ELF-1 (cell line): ENCODE results near the gene IL10RA.
A peak's percentile ranks its signal among the peaks of the same experiment; 100 is the strongest.
"Not testable (repeated sequence)": the region's sequence is repeated elsewhere in the genome, so short reads cannot be mapped to it uniquely, and the experiment has no call there.

Experiments
- DNase-seq: peaks from one replicate; pipeline ENCODE4 v3.0.0-alpha.2; 2016; ENCODE audit warnings: low read depth, low spot score

Gene IL10RA

GRCh38 chr11:117985953-117986887 is at the start of gene IL10RA:
TSS of gene IL10RA (plus strand) at chr11:117986394. CDS start at chr11:117986468, 74 bp downstream.
- DNase-seq = peak; percentile 92

DNA sequence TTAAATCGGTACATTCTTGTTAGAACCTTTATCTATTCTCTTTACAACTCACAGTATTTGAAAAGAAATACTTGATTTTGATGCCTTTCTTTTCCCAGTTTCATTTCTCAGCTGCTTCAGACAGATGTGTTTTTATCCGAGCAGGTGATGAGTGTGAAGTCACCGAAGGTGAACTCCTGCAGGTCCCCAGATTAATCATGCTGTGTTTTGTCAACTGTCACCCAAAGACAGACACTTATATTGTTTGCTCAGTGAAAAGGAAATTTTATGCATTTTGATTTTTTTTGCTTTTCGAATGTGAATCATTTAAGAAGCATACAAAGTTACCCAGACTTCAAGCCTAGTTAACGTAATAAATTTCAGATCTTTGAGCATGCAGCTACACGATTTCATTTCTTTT is 49.2 kb upstream of the IL10RA start:
- DNase-seq = no peak

- no peak for DNase-seq
These were observed 45.5 kb upstream of the IL10RA start for GRCh38 chr11:117940736-117941135.

- DNase-seq = peak; percentile 54
These were observed 45.0 kb upstream of the IL10RA start for GRCh38 chr11:117941163-117941707.

DNA sequence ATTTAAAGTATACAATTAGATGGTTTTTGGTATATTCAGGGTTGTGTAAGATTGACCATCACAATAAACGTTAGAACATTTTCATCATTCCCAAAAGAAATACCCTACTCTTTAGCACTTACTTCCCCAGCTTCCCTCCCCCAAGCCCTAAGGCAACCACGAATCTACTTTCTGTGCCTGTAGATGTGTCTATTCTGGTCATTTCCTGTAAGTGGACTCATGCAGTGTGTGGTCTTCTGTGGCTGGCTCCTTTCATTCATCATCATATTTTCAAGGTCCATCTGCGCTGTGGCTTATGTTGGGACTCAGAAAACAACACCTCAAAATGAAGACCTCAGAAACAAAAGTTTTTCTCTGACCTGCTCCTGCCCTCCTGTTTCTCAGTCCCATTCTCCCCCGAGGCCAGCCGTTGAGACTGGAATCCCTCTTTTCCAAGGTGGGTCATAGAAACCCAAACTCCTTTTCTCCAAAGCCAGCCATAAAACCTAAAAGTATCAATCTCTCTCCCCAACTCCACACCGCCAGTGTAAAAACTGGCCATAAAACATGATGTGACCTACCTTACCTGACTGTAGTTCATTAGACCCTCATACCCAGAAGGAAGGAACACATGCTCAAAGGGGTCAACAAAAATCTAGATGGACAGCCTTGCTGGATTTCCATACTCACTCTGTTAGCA is 44.1 kb upstream of the IL10RA start:
- DNase-seq = no peak

GRCh38 chr11:117944554-117944953 is 41.6 kb upstream of the IL10RA start:
- DNase-seq = no peak

- DNase-seq = no peak
These were observed 41.0 kb upstream of the IL10RA start for GRCh38 chr11:117945047-117945810.

DNA sequence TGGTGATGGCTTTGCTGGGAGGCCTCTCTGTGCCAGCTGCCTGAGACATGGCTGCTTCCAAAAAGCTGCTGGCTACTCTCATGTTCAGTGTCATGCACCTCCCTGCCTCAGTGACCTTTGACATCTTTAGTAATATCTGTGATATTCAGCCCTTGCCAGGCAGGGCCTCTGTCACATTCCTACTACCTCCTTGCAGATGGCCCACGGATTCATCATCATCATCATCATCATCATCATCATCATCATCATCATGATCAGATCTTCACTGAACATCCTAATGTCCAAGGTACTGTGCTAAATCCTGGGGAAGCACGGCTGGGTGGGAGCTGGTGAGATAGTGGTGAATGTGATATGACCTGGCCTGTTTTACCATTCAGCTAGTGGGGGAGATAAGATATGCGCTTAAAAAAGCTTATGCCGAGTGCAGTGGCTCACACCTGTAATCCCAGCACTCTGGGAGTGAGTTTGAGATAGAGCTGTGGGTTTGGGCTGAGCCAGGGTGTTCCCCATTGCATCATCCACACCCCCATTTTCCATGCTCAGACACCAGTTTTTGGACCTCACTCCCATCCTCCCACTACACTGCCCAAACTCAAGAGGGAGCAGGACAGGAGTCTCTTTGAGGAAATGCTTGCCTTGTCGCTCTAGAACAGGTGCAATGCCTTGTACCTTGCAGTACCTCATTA is 39.9 kb upstream of the IL10RA start:
- no peak for DNase-seq

DNA sequence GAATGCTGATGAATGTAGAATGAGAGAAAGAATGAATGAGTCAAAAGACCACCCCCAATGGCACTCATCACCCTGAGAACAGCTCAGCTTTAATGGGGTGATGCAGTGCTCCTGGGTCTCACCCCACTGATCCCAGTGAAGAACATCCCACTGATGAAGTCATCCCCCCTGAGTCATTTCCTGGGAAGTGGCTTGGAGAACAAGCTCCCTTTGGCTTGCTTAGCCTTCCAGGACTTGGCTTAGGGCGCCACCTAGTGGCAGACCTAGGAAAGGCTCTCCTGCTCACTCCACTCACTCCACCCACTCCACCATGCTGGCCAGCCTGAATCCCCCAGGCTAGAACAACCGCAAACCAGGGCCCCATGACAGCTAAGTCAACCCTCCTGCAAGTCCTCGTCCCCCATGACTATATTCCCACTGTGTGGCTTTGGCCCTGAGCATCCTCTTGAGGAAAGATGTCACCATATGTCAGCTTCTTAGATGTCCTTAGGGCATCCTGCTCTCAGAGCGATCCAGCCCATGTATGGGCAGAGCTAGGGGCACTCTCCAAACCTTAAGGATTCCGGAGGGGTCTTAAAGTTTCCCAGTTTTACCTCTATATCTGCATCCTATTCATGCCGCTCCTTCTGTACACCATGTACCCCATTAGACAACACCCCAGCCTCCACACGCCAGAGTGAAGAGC is 39.2 kb upstream of the IL10RA start:
- peak; percentile 95 for DNase-seq

- not testable (repeated sequence) for DNase-seq
These were observed 38.4 kb upstream of the IL10RA start for GRCh38 chr11:117947751-117948150.

DNA sequence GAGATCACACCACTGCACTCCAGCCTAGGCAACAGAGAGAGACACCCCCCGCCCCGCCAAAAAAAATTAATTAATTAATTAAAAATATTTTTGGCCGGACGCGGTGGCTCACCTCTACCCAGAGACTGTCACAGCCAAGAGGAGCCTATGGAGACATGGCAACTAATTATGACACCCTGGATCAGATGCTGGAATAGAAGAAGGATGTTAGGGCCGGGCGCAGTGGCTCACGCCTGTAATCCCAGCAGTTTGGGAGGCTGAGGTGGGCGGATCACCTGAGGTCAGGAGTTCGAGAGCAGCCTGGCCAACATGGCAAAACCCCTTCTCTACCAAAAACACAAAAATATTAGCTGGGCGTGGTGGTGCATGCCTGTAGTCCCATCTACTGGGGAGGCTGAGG is 37.7 kb upstream of the IL10RA start:
- DNase-seq = not testable (repeated sequence)

DNA sequence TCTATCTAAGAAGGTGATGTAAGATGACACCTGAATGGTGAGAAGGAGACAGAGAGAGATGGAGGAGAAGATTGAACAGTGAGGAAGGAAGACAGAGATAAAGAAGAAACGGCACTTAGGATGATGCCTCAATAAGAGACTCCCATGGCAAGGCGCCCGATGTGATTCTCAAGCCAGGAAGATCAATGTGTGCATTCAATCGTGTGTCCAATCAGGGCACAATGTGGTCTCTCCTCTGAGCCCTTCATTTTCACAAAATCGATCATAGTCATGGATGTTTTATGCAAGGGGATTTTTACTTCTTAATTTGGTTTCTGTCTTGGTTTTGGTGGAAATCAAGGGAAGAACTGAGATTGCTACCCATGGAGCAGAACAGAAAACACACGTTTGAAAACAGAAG is 37.1 kb upstream of the IL10RA start:
- DNase-seq = no peak

GRCh38 chr11:117950301-117950700 is 35.9 kb upstream of the IL10RA start:
- DNase-seq = no peak

- no peak for DNase-seq
These were observed 34.9 kb upstream of the IL10RA start for GRCh38 chr11:117950993-117951961.

GRCh38 chr11:117953024-117953671 is 33.0 kb upstream of the IL10RA start:
- DNase-seq = no peak

DNA sequence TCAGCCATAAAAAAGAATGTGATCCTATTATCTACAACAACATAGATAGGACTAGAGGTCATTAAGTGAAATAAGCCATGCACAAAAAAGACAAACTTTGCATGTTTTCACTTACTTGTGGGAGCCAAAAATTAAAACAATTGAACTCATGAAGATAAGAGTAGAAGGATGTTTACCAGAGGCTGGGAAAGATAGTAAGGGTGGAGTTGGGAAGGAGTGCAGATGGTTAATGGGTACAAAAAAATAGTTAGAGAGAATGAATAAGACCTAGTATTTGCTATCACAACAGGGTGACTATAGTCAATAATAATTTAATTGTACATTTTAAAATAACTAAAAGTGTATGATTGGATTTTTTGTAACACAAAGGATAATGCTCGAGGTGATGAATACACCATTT is 27.2 kb upstream of the IL10RA start:
- no peak for DNase-seq

- no peak for DNase-seq
These were observed 26.6 kb upstream of the IL10RA start for GRCh38 chr11:117959438-117960149.

DNA sequence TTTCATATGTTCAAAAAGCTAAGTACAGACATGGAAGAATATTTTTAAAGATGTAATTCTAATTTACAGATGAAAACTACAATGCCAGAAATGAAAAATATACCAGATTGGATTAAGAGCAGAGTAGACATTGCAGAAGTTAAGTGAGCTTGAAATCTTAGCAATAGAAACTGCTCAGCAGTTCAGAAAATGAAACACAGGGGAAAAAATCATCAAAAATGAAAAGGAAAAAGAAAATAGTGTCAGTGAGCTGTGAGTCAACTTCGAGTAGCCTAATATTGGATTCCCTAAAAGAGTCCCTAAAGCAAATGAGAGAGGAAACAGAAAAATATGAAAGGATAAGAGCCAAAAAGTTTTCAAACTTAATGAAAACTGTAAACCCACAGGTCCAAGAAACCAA is 25.8 kb upstream of the IL10RA start:
- no peak for DNase-seq
